BLaER1 (cell line): Measurements from ENCODE around the gene MPHOSPH6.
"Not testable (repeated sequence)": the region's sequence is repeated elsewhere in the genome, so short reads cannot be mapped to it uniquely, and the experiment has no call there.

Source experiments
- H3K27ac ChIP-seq: shearing (Covaris generic); formaldehyde crosslinking; 2 replicates; pipeline ENCODE4 v1.8.1; 2022
- H3K27me3 ChIP-seq: shearing (Covaris generic); formaldehyde crosslinking; 2 replicates; pipeline ENCODE4 v1.8.1; 2022
- H3K36me3 ChIP-seq: shearing (Covaris generic); formaldehyde crosslinking; 2 replicates; pipeline ENCODE4 v1.8.1; 2022
- H3K4me1 ChIP-seq: shearing (Covaris generic); formaldehyde crosslinking; 2 replicates; pipeline ENCODE4 v1.8.1; 2022
- H3K4me2 ChIP-seq: shearing (Covaris generic); formaldehyde crosslinking; 2 replicates; pipeline ENCODE4 v1.8.1; 2022
- H3K4me3 ChIP-seq: shearing (Covaris generic); formaldehyde crosslinking; 2 replicates; pipeline ENCODE4 v1.8.1; 2022
- H3K9ac ChIP-seq: shearing (Covaris generic); formaldehyde crosslinking; 2 replicates; pipeline ENCODE4 v1.8.1; 2022
- H3K9me3 ChIP-seq: shearing (Covaris generic); formaldehyde crosslinking; 2 replicates; pipeline ENCODE4 v1.8.1; 2022
- H4K20me1 ChIP-seq: shearing (Covaris generic); formaldehyde crosslinking; 2 replicates; pipeline ENCODE4 v1.8.1; 2022
- Cebpa-rat ChIP-seq: shearing (Covaris generic); IDR thresholded peaks from 2 replicates; pipeline ENCODE4 v1.8.1; 2022

Gene MPHOSPH6

GRCh38 chr16:82150549-82150948 lies 19.5 kb downstream of the MPHOSPH6 start:
- Histone ChIP-seq H3K4me3 (no peak overlapping the region), H3K4me2 (no peak overlapping the region), H3K27ac (no peak overlapping the region), H3K36me3 (peaks cover 78% of the 10 kb centered on the region), H3K9ac (no peak overlapping the region), H4K20me1 (peaks cover 7% of the 10 kb centered on the region), H3K4me1 (peaks cover 7% of the 10 kb centered on the region), H3K9me3 (peaks cover 14% of the 10 kb centered on the region; the same call in 1 of the 2 replicates), H3K27me3 (no peaks in the 10 kb centered on the region)
- no peak for TF ChIP-seq Cebpa-rat

GRCh38 chr16:82149536-82149935 lies 20.5 kb downstream of the MPHOSPH6 start:
- no peak overlapping the region for H3K4me3 ChIP-seq
- no peaks in the 10 kb centered on the region for H3K27me3 ChIP-seq
- no peak for TF ChIP-seq Cebpa-rat
- H3K4me1 ChIP-seq, result peaks cover 11% of the 10 kb centered on the region
- H3K36me3 ChIP-seq, result peaks cover 75% of the 10 kb centered on the region
- H3K9ac ChIP-seq, result no peak overlapping the region
- no peak overlapping the region for H3K4me2 ChIP-seq
- no peak overlapping the region for H3K27ac ChIP-seq
- peaks cover 6% of the 10 kb centered on the region; the same call in 1 of the 2 replicates for H3K9me3 ChIP-seq
- H4K20me1 ChIP-seq, result peaks cover 7% of the 10 kb centered on the region

GRCh38 chr16:82147546-82147945 lies 22.5 kb downstream of the MPHOSPH6 start:
- no peaks in the 10 kb centered on the region for H3K27me3 ChIP-seq
- H3K4me3 ChIP-seq, result no peak overlapping the region
- no peaks in the 10 kb centered on the region; the same call in 1 of the 2 replicates for H3K9me3 ChIP-seq
- H3K27ac ChIP-seq, result no peak overlapping the region
- H3K9ac ChIP-seq, result no peak overlapping the region
- H3K4me2 ChIP-seq, result no peak overlapping the region
- no peak for TF ChIP-seq Cebpa-rat
- peaks cover 11% of the 10 kb centered on the region for H3K4me1 ChIP-seq
- peaks cover 57% of the 10 kb centered on the region for H3K36me3 ChIP-seq
- H4K20me1 ChIP-seq, result no peaks in the 10 kb centered on the region

GRCh38 chr16:82146957-82147356 lies 23.1 kb downstream of the MPHOSPH6 start:
- no peak overlapping the region for H3K9ac ChIP-seq
- H3K4me1 ChIP-seq, result peaks cover 11% of the 10 kb centered on the region
- H3K4me3 ChIP-seq, result no peak overlapping the region
- H3K4me2 ChIP-seq, result no peak overlapping the region
- H4K20me1 ChIP-seq, result no peaks in the 10 kb centered on the region
- no peak for TF ChIP-seq Cebpa-rat
- no peaks in the 10 kb centered on the region; the same call in 1 of the 2 replicates for H3K9me3 ChIP-seq
- peaks cover 53% of the 10 kb centered on the region for H3K36me3 ChIP-seq
- H3K27me3 ChIP-seq, result no peaks in the 10 kb centered on the region
- no peak overlapping the region for H3K27ac ChIP-seq

GRCh38 chr16:82146556-82146955 lies 23.5 kb downstream of the MPHOSPH6 start:
- no peak for TF ChIP-seq Cebpa-rat
- H3K36me3 ChIP-seq, result peaks cover 53% of the 10 kb centered on the region

GRCh38 chr16:82139286-82139571 lies 30.8 kb downstream of the MPHOSPH6 start:
- not testable (repeated sequence) for H3K4me2 ChIP-seq, H3K9me3 ChIP-seq, H3K27ac ChIP-seq, H3K4me3 ChIP-seq, H3K27me3 ChIP-seq, H3K9ac ChIP-seq, H3K4me1 ChIP-seq, H4K20me1 ChIP-seq
- peaks cover 32% of the 10 kb centered on the region for H3K36me3 ChIP-seq

More at GRCh38 chr16:82146556-82146955, 23.5 kb downstream of the MPHOSPH6 start:
- Histone ChIP-seq H3K9ac (no peak overlapping the region), H3K27me3 (no peaks in the 10 kb centered on the region), H3K4me1 (peaks cover 11% of the 10 kb centered on the region), H3K4me3 (no peak overlapping the region), H3K9me3 (no peaks in the 10 kb centered on the region; the same call in 1 of the 2 replicates), H3K4me2 (no peak overlapping the region), H4K20me1 (no peaks in the 10 kb centered on the region), H3K27ac (no peak overlapping the region)

GRCh38 chr16:82138478-82139285 lies 31.3 kb downstream of the MPHOSPH6 start:
- Histone ChIP-seq H3K4me1 (peaks cover 7% of the 10 kb centered on the region), H3K4me3 (no peak overlapping the region), H3K36me3 (peaks cover 32% of the 10 kb centered on the region), H3K27ac (no peak overlapping the region), H3K4me2 (no peak overlapping the region), H4K20me1 (no peaks in the 10 kb centered on the region), H3K9ac (no peak overlapping the region), H3K9me3 (no peaks in the 10 kb centered on the region), H3K27me3 (no peaks in the 10 kb centered on the region)
- TF ChIP-seq Cebpa-rat, result no peak

GRCh38 chr16:82137822-82138167 lies 32.2 kb downstream of the MPHOSPH6 start:
- no peak overlapping the region for H3K9ac ChIP-seq
- TF ChIP-seq Cebpa-rat, result no peak
- no peak overlapping the region for H3K4me3 ChIP-seq
- H3K27me3 ChIP-seq, result no peaks in the 10 kb centered on the region
- no peak overlapping the region for H3K27ac ChIP-seq
- H3K4me2 ChIP-seq, result no peak overlapping the region
- peaks cover 32% of the 10 kb centered on the region for H3K36me3 ChIP-seq
- H4K20me1 ChIP-seq, result no peaks in the 10 kb centered on the region
- peaks cover 10% of the 10 kb centered on the region for H3K4me1 ChIP-seq
- H3K9me3 ChIP-seq, result no peaks in the 10 kb centered on the region

GRCh38 chr16:82136956-82137821 lies 32.8 kb downstream of the MPHOSPH6 start:
- peaks cover 10% of the 10 kb centered on the region for H3K4me1 ChIP-seq
- no peak overlapping the region for H3K4me2 ChIP-seq
- no peak overlapping the region for H3K4me3 ChIP-seq
- no peaks in the 10 kb centered on the region for H4K20me1 ChIP-seq
- H3K27me3 ChIP-seq, result no peaks in the 10 kb centered on the region
- H3K36me3 ChIP-seq, result peaks cover 32% of the 10 kb centered on the region
- H3K9ac ChIP-seq, result no peak overlapping the region
- H3K27ac ChIP-seq, result no peak overlapping the region
- H3K9me3 ChIP-seq, result no peaks in the 10 kb centered on the region
- TF ChIP-seq Cebpa-rat, result no peak

- no peak overlapping the region for H3K9ac ChIP-seq
- H3K27ac ChIP-seq, result no peak overlapping the region
- H3K9me3 ChIP-seq, result no peaks in the 10 kb centered on the region
- no peak overlapping the region for H3K4me2 ChIP-seq
- peaks cover 10% of the 10 kb centered on the region for H3K4me1 ChIP-seq
- H4K20me1 ChIP-seq, result no peaks in the 10 kb centered on the region
- no peak for TF ChIP-seq Cebpa-rat
- H3K4me3 ChIP-seq, result no peak overlapping the region
- peaks cover 32% of the 10 kb centered on the region for H3K36me3 ChIP-seq
- no peaks in the 10 kb centered on the region for H3K27me3 ChIP-seq
Measured at GRCh38 chr16:82135844-82136243, 34.2 kb downstream of the MPHOSPH6 start.
